Posterior vena cava (tissue), 2 donors: Measurements from ENCODE around the gene SPSB1. TPM values are rescaled to one million over a fixed set of nuclear protein-coding genes. Genes with fewer than 3 reads are reported as not detected.

Source experiments
- DNase-seq: peaks from one replicate; pipeline ENCODE4 v3.0.0-alpha.2; 2020; ENCODE audit warnings: low spot score
- intact Hi-C, 2 donors: fragments of 100-400 bp; cut with DNase I; formaldehyde crosslinking; loops; one replicate each; pipeline versions ENCODE4 v1.14.1 to v1.14.2; 2022 to 2023
- total RNA-seq, 2 donors: library from RNA; stranded (reverse); fragmentation: NEBNext Ultra II Directional; extraction: Animal tissue kit (Norgen Biotek cat#: 25700); gene quantifications; one replicate each; pipeline ENCODE4 v1.2.1, GENCODE V29; 2021
- donor health status: DM: yes; HTN: yes; CAD: no.
- donor health status: DM: yes; HTN: yes; CAD: no.

Gene SPSB1
- total RNA-seq, 2 donors from 2014 or later = 30.9 to 48.0 TPM

DNA sequence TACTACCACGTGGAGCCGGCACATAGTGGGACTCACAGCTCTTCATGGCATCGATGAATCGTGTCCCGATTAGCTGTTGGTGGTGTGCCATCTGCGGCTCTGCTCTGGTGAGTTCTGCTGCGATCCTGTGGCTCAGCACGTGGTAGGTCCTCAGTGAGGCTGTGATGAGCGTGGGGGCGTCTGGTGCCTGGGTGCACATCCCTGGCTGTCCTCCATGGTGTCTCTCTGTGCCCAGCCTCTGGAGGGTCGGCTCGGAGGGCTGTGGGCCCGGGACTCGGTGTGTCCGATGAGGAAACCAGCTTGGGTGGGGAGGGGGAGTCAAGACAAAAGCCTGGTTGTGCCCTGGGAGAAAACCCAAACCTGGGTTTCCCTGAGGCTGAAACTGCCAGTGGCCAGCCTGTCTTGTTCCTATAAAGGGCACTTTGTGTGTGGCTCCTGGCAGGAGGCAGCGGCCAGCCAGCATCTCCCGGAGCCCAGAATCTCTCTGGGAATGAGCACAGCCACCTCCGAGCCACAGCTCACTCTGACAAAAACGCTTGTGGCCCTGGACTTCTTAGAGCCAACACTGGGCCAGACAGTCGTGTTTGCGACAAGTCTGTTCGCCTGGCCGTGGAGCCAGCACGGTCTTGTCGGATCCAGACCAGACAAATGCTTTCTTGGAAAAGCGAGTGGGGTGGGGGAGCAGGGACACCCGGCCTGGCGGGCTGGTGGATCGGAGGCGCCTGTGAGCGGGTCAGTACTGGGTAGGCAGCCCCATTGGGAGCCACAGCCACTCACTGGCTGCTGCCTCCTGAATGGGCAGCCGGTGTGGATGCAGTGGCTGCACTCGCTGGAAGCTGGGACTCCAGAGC lies 31.8 kb downstream of the SPSB1 start:
- intact Hi-C loops = loop anchor here in 1 of 2 donors (1.0 kb wide), 1 partner anchor 47 kb away; no protein-coding TSS in a partner anchor
- DNase-seq = no peak

DNA sequence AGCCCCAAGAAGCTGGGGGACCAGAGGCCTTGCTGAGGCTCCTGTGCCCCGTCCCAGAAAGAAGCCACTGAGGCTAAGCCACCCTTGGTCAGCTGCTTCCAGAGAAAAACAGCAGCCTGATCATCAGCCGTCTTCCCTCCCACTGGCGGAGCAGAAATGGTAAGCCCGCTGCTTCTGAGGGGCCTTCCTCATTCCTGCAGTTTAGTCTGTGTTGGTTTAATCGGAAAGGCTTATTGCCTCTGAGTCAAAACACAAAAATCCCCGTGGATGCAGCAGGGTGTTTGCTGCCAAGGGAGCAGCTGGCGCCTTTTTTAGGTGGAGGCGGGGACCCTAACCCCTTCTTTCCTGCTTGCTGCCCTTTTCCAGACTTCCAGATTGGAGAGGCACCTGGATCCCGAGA lies 33.9 kb downstream of the SPSB1 start:
- DNase-seq = no peak
- intact Hi-C loops = no loop called here

DNA sequence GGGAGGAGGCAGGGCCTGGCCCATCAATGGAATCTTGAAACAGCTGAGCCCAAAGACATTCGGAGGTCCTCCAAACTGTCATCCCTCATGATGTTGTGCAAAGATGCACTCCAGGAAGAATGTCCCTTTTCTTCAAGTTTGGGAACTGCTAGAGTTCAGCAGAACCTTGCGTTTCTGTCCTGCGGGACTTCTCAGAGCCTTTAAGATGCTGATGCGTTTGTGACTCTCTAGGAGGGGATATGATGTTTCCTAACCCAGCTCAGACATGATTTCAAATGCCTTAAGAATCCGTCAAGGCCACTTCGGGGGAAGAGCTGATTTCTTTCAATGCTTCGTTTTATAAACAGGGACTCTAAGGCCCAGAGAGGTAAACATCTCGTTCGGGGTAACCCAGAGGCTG lies 35.5 kb downstream of the SPSB1 start:
- no peak for DNase-seq
- intact Hi-C loops = no loop called here

DNA sequence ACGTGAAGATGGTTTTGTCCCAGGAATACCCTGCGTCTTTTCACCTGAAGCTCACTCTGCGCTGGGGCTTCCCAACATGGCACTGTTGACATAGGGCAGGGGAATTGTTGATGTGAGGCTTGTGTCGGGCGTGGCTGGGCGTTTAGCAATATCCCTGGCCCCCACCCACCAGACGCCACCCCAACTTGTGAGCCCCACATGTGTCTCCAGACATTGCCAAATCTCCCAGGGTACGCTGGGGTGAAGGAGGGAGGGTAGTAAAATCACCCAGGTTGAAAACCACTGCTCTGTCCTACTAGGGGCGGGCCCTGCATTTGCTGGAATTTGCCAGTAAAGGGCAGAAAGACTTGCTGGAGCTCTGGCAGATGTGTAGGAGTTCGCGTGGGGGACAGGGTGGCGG lies 36.0 kb downstream of the SPSB1 start:
- intact Hi-C loops = no loop called here
- no peak for DNase-seq

DNA sequence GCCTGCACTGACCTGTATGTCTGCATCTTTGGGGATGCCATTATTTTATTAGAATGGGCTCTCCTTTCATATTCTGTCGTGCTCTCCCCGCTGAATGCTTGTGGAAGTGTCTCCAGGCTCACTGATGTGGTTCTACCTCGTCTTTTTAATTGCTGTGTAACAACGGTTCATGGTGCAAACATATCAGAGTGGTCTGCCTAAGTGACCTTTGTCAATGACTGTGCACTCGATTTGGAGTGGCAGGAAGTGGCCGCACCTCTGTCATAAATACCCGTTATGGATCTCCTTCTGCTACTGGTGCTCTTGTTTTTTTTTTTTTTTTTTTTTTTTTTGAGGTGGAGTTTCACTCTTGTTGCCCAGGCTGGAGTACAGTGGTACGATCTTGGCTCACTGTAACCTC lies 38.3 kb downstream of the SPSB1 start:
- intact Hi-C loops = no loop called here

DNA sequence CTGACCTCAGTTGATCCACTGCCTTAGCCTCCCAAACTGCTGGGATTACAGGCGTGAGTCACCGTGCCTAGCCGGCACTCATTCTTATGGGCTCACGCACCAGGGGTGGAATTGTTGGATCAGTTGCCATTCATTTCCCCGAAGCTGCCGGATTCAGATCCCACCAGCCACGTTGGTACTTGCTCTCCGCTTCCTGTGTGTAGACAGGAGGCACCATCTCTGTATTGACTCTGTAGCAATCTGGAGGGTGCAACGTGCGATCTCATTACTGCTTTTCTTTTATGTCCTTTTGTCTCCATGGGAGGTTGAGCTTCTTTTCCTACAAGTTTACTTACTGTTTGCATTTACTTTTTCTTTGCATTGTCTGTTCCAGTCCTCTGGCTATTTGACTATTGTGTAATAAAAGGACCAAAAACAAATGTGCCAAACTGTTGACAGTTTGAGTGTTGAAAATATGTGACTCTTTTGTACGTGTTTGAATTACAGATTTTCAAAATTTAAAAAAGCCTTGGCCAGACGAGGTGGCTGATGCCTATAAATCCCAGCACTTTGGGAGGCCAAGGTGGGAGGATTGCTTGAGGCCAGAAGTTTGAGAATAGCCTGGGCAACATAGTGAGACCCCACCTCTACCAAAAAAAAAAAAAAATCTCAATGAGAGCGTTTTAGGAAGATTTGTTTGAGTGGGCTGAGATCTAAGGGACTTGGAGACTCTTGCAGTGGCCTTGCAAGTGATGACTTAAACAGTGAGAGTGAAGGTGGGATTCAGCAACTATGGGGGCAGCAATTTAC lies 39.1 kb downstream of the SPSB1 start:
- intact Hi-C loops = no loop called here

More for the DNA sequence above, 38.3 kb downstream of the SPSB1 start:
- DNase-seq = no peak

DNA sequence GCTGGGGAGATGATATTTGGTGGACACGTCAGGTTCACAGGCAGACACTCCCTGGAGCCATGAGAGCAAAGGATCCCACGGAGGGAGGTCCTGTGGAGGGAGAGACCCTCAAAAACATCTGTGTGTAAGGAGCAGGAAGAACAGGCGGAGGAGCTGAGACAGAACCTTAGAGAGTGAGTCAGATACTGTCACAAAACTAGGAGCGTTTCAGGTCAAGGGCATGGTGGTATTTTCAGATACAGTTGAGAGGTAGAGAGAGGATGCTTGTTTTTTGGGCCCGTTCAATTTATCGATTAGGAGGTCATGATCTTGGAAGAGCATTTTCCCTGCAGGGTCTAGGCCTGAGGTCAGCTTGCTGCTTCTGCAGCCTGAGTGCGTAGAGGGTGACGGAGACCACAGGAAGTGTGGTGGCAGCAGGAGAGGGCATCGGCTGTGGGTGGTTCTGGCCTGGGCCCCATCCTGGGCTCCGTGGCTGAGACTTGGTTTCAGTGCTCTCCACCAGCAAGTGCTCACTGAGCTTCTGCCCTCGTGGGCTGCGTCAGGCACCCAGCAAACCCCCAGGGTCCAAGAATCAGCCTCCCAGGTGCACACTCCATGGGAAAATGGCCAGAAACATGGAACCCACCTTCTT lies 39.9 kb downstream of the SPSB1 start:
- DNase-seq = no peak
- intact Hi-C loops = no loop called here

More for the DNA sequence above, 39.1 kb downstream of the SPSB1 start:
- no peak for DNase-seq

DNA sequence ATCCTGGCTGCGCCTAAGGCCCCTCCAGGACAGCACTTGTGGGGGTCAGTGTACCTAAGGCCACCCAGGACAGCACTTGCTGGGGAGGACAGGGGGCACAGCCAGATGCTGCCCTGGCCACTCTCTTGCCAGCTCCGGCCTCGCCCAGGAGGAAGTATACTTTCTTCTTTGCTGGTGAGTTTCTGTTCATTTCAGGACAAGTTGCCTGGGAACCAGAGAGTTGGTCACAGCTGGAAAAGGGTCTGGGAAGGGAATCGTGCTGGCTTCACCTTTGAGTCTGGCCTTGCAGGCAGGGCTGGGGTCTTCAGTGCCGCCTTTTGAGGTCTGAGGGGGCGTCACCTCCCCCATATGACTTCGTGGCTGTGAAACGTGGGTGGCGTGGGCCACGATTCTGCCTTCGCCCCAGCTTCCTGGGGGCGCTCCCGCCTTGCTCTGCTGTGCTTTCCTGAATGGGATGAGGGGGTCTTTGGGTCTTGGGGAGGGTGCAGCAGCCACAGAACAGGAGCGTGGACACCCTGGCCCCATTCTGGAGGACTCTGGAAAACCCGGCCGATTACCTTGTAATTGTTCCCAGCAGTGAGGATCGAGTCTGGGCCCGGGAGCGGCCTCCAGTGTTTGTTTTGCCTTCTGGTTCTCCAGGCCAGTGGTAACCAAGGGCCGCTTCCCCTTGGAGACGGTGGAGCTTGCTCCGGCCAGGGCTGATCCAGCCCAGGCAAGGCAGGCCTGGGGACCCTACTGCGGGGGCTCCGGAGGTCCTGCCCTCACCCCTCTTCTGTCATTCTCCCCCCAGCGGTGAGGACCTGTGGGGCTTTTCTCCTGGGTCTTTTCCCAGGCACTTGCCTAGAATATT lies 45.9 kb downstream of the SPSB1 start:
- DNase-seq = peak; percentile 88
- intact Hi-C loops = no loop called here

DNA sequence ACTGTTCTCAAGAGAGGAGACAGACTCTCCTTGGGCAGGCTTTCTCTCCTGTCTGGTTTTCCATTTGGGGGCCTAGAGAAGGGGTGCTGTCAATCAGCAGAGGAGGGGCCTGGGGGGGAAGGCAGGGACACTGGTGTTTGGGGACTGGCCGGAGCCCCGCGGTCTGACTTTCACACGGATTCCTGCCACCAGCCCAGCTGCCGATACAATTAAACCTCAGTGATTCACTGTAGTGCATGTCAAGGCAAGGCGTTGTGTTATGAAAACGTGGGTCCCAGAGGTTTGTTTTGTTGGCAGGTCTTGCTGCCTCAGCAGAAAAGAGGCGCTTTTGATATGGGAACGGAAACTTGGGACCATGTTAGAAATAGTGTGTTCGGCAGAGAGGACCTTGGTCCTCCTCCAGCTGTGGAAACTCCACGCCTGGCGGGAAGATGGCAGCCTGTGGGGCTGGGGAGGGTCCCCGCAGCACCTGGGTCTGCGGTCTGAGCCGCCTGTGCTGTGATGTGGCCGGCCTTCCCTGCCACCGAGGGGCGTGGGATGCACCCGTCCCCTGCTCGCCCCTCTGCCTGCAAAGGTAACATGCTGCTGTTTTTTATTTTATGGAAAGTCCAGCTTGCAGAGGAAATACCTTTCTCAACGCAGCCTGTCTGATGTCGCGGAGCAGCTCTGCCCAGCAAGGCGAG lies 47.6 kb downstream of the SPSB1 start:
- intact Hi-C loops = no loop called here
- no peak for DNase-seq

DNA sequence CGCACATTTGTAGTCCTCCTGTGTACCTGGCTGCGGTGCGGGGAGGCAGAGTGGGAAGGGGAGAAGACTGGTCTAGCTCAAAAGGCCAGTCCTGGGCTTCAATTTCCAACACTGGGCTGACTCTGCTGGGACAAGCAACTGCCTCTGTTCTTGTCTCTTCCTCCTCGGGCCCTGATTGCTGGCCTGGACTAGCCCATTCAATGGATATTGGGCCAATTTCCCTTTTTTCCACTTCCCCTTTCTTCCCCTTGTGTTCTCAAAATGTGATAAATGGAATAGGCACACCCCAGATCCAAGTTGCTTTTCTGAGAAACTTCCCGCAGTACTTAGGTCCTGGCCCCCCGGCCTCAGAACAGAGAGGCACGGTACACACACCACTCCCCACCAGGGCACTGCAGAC lies 48.2 kb downstream of the SPSB1 start:
- intact Hi-C loops = no loop called here

DNA sequence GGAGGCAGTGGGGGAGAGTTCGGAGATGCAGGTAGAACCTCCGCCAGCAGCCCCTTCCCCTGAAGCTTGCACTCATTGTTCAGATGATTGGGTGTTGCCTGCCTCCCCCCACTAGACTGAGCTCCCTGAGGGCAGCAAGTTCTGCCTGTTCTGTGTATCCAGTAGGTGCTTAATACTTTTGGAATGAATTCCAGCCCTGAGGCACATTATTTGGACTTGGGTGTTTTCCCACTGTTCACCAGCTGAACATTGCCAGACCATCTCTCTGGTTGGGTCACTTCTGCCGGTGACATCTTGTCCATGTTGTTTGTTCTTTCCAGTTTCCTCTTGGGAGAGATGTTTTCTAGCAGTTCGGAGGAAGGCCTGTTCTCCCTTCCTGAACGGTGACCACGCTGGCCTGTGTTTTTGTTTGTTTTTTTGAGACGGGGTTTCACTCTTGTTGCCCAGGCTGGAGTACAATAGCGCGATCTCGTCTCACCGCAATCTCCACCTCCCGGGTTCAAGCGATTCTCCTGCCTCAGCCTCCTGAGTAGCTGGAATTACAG lies 48.7 kb downstream of the SPSB1 start:
- no peak for DNase-seq
- intact Hi-C loops = no loop called here

More for the DNA sequence above, 48.2 kb downstream of the SPSB1 start:
- DNase-seq = no peak

DNA sequence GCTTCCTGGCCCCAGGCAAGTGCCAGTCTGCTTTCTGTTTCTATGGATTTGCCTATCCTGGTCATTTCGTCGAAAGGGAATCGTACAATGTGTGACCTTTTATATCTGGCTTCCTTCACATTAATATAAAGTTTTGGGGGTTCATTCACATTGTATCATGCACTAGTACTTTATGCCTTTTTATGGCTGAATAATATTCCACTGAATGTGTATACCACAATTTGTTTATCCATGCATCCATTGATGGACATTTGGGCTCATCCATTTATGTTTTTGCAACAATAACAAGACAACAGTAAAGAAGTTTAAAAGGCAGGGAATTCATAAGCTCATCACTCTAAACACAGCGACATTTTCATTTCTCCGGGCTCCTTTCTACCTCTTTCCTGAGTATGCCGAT lies 50.6 kb downstream of the SPSB1 start:
- intact Hi-C loops = no loop called here
- no peak for DNase-seq

DNA sequence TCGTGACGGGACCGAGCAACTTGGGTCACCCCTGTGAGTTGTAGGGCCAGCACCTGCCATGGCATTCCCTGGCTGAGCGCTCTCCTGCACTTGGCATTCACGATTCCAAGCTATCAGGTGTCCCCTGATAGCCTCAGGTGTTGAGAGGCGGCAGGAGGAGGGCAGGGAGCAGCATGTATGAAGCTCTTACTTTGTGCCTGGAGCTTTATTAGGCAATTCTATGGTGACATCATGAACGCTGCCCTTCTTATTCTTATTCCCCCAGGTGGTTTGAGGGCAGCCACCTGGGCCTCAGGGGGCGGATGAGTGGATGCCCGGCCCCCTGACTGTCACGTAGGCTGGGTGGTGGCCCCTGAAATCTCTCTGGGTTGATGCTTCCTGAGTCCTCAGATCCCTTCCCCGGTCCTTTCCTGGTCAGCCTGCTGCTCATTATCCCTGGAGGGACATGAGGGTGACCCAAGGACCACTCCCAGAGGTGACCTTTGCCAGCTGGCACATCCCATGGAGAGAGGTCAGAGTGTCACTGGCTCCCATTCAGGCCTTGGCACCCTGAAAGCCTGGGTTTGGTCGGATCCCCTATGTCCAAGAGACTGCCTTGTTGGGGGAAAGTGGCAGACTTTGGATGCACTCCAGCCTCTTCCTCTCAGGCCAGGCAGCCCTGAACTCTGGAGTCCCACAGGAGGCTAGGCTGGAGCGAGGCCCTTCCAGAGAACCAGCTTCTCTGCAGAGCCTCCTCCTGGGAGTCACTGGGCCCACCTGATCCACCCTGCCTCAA lies 51.9 kb downstream of the SPSB1 start:
- DNase-seq = no peak

DNA sequence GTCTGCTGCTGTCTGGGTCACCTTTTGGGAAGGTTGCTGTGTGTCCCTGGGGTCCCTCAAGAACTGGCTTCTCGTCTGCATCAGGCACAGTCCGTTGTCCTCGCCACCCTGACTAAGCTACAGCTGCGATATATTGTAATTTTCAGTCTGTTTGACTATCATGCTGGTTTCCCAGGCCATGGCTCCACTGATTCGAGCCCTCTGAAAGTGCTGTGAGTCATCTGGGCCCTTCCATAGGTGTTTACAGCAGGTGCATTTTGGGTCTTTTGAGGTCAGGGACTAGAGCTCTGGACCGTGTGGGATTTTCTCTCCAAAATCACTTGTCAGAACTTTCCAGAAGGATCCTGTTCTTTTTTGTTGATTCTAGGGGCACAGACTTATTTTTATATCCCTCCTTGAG lies 52.8 kb downstream of the SPSB1 start:
- DNase-seq = no peak
- intact Hi-C loops = no loop called here

More for the DNA sequence above, 51.9 kb downstream of the SPSB1 start:
- intact Hi-C loops = no loop called here

DNA sequence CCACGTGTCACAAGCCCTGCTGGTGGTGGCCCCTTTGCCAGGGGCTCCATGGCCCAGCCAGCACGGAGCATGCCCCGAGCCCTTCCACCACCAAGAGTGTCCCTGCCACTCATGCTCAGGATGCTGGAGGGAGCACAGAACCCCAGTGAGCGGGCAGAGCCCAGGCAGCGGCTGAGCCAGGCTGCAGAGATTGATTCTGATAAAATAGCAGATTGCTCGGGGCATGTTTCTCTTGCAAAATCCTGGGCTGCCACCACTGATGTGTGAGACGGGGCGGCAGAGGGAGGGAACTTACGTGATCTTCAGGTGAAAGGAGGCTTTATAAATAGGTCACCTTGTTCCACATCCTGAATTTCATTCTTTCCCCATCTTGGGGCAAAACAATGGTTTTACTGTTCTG lies 53.2 kb downstream of the SPSB1 start:
- no peak for DNase-seq
- intact Hi-C loops = no loop called here

DNA sequence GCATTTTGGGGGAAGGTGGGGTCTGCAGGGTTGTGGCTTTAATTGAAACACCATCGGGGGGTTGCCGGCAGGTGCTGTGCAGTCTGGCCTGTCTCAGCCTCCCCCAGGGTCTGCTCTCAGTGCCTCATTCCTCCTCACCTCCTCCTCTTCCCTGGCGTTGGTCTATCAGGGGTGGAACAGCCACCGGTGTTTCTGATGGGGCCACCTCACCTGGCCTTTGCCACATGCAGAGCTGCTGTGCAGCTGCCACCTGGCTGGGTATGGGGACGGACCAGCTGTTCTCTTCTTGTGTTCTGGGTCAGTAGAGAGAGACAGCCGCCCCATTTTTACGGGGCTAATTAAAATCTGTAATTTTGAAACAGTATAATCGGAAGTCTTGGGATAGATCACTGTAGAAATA lies 53.9 kb downstream of the SPSB1 start:
- DNase-seq = no peak
- intact Hi-C loops = no loop called here

DNA sequence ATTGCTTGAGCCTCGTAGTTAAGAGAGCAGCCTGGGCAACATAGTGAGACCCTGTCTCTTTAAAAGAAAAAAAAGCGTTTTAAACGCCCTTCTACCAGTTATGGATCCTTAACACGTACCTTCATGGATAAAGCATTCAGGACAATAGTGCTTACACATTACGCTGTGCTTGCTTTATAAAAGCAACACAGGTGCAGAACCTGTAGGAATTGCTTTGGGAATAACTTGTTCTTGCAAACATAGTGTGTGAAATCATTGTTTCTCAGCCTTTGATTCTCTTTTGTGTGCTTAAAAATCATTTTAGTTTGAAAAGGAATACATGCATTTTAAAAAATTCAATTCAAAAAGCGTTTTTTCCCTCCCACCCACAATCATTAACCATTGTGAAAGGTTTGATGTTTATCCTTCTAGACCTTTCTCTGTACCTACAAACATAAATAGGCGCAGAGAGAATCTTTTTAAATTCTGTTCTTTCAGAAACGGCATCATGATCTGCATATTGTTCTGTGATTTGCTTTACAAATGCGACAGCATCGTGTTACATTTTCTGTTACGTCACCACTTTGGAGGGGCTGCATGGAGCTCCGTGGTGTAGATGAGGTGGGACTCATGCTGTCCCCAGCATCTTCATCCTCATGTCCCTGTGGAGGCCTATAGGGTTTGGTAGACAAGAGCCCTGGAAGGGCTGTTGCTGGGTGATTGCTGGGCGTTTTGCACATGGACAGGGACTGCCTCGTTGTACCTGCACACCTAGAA lies 54.6 kb downstream of the SPSB1 start:
- intact Hi-C loops = no loop called here
- DNase-seq = no peak
